IMR-90 (cell line): ENCODE measurements around the gene IWS1. TPM values are rescaled to one million over a fixed set of nuclear protein-coding genes. Genes with fewer than 3 reads are reported as not detected.

Source experiments
- ATAC-seq: fragments of 200-7000 bp; cut with Tn5 transposase; 2 replicates; pipeline ENCODE4 v1.9.1; 2020; ENCODE audit warnings: low read depth, mild to moderate bottlenecking, moderate library complexity
- BruUV-seq: library from RNA; stranded (reverse); fragments of 400-500 nt; replicated peaks from 2 replicates; lab custom pipeline; 2021; lab: Mats Ljungman, UMichigan
- CTCF ChIA-PET: fragments of 300-600 bp; formaldehyde crosslinking; extraction: SDS; loops from one replicate; lab custom pipeline; 2021; ENCODE audit warnings: antibody characterized with exemption; lab: Yijun Ruan, JAX
- POLR2A ChIA-PET: fragments of 300-600 bp; sonication (Branson Sonifier 250); formaldehyde crosslinking; loops from one replicate; lab custom pipeline; 2022; ENCODE audit warnings: antibody characterized with exemption; ENCODE audit not compliant: unreplicated experiment; lab: Charles Lee
- DNase-seq: peaks from one replicate; pipeline ENCODE4 v3.0.0; 2013
- H2AFZ ChIP-seq: replicated peaks from 2 replicates; pipeline ENCODE3; 2013; ENCODE audit warnings: low read length, mild to moderate bottlenecking; ENCODE audit not compliant: poor library complexity
- H2AK5ac ChIP-seq: 2 replicates; pipeline ENCODE4 v1.6.1; 2013; ENCODE audit warnings: low read depth, low read length, inconsistent platforms
- H2AK9ac ChIP-seq: replicated peaks from 2 replicates; pipeline ENCODE3; 2013; ENCODE audit warnings: mild to moderate bottlenecking, low read depth, low read length, moderate library complexity; ENCODE audit not compliant: poor library complexity
- H2BK120ac ChIP-seq: 2 replicates; pipeline ENCODE4 v1.6.1; 2013; ENCODE audit warnings: low read depth, low read length, inconsistent platforms
- H2BK15ac ChIP-seq: 3 replicates; pipeline ENCODE4 v1.6.1; 2013; ENCODE audit warnings: low read depth, low read length, inconsistent platforms
- H2BK20ac ChIP-seq: 2 replicates; pipeline ENCODE4 v1.6.1; 2013; ENCODE audit warnings: low read depth, mild to moderate bottlenecking, inconsistent platforms, low read length, moderate library complexity
- H2BK5ac ChIP-seq: 2 replicates; pipeline ENCODE4 v1.6.1; 2013; ENCODE audit warnings: mild to moderate bottlenecking, low read depth, low read length, inconsistent platforms; ENCODE audit not compliant: poor library complexity, severe bottlenecking
- H3K14ac ChIP-seq: replicated peaks from 2 replicates; pipeline ENCODE4 v1.6.1; 2013; ENCODE audit warnings: low read depth, low read length, inconsistent platforms
- H3K18ac ChIP-seq: 2 replicates; pipeline ENCODE4 v1.6.1; 2013; ENCODE audit warnings: low read depth, low read length, control low read depth
- H3K23ac ChIP-seq: 2 replicates; pipeline ENCODE4 v1.6.1; 2013; ENCODE audit warnings: low read depth, low read length, inconsistent platforms
- H3K27ac ChIP-seq: 2 replicates; pipeline ENCODE4 v1.5.1; 2013; ENCODE audit warnings: mild to moderate bottlenecking, control low read depth, low read length; ENCODE audit not compliant: insufficient read depth
- H3K27me3 ChIP-seq: 2 replicates; pipeline ENCODE4 v1.6.1; 2013; ENCODE audit warnings: low read length; ENCODE audit not compliant: control insufficient read depth, insufficient read depth
- H3K36me3 ChIP-seq: 2 replicates; pipeline ENCODE4 v1.6.1; 2013; ENCODE audit warnings: low read length, mixed read lengths; ENCODE audit not compliant: control insufficient read depth, insufficient read depth
- H3K4ac ChIP-seq: 2 replicates; pipeline ENCODE4 v1.6.1; 2013; ENCODE audit warnings: low read depth, low read length, inconsistent platforms
- H3K4me1 ChIP-seq: 2 replicates; pipeline ENCODE4 v1.6.1; 2013; ENCODE audit warnings: low read length, mixed read lengths; ENCODE audit not compliant: control insufficient read depth, insufficient read depth
- H3K4me2 ChIP-seq: 2 replicates; pipeline ENCODE4 v1.6.1; 2013; ENCODE audit warnings: low read depth, mild to moderate bottlenecking, control low read depth, low read length, moderate library complexity
- H3K4me3 ChIP-seq: 2 replicates; pipeline ENCODE4 v1.5.1; 2013; ENCODE audit warnings: low read depth, mild to moderate bottlenecking, control low read depth, low read length, moderate library complexity; ENCODE audit not compliant: insufficient read depth
- H3K56ac ChIP-seq: 2 replicates; pipeline ENCODE4 v1.6.1; 2013; ENCODE audit warnings: low read length, inconsistent platforms; ENCODE audit not compliant: insufficient read depth; ENCODE audit errors: extremely low read depth
- H3K79me1 ChIP-seq, 2 experiments: 2 replicates each; pipeline ENCODE4 v1.6.1; 2013; ENCODE audit warnings: low read length in 2 of 2, inconsistent platforms in 1 of 2, low read depth in 1 of 2
- H3K9ac ChIP-seq: 2 replicates; pipeline ENCODE4 v1.6.1; 2013; ENCODE audit warnings: low read depth, low read length, control low read depth
- H3K9me1 ChIP-seq: 2 replicates; pipeline ENCODE4 v1.6.1; 2013; ENCODE audit warnings: low read length, inconsistent platforms; ENCODE audit not compliant: insufficient read depth
- H3K9me3 ChIP-seq: 2 replicates; pipeline ENCODE4 v1.6.1; 2013; ENCODE audit warnings: low read length; ENCODE audit not compliant: control insufficient read depth, insufficient read depth
- H4K20me1 ChIP-seq: 2 replicates; pipeline ENCODE4 v1.6.1; 2013; ENCODE audit warnings: low read length, inconsistent platforms; ENCODE audit not compliant: insufficient read depth
- H4K5ac ChIP-seq: 2 replicates; pipeline ENCODE4 v1.6.1; 2013; ENCODE audit warnings: mild to moderate bottlenecking, low read depth, low read length, control low read depth
- H4K8ac ChIP-seq, 2 experiments: 2 replicates each; pipeline ENCODE4 v1.6.1; 2013; ENCODE audit warnings: low read depth in 2 of 2, low read length in 2 of 2, control low read depth in 1 of 2, inconsistent platforms in 1 of 2
- H4K91ac ChIP-seq: 2 replicates; pipeline ENCODE4 v1.6.1; 2013; ENCODE audit warnings: low read depth, low read length, inconsistent platforms; ENCODE audit not compliant: insufficient read depth
- BHLHE40 ChIP-seq: fragments of 150-350 bp; IDR thresholded peaks from 2 replicates; pipeline ENCODE4 v1.6.1; 2016; ENCODE audit warnings: mild to moderate bottlenecking, low read depth, low read length
- CEBPB ChIP-seq: IDR thresholded peaks from 2 replicates; pipeline ENCODE4 v1.6.1; 2012; ENCODE audit warnings: low read depth, low read length, improper control_type of control experiment
- MAFK ChIP-seq: IDR thresholded peaks from 2 replicates; pipeline ENCODE4 v1.6.1; 2012; ENCODE audit warnings: low read depth, low read length, improper control_type of control experiment
- NFE2L2 ChIP-seq: fragments of 150-350 bp; IDR thresholded peaks from 2 replicates; pipeline ENCODE4 v1.6.1; 2016; ENCODE audit warnings: low read depth, mild to moderate bottlenecking, low read length
- RCOR1 ChIP-seq: IDR thresholded peaks from 2 replicates; pipeline ENCODE4 v1.6.1; 2012; ENCODE audit warnings: mild to moderate bottlenecking, low read length, improper control_type of control experiment; ENCODE audit not compliant: insufficient replicate concordance
- WGBS, 2 experiments: methylation state at CpG; one replicate each; pipeline versions ENCODE4 v1.1.5 to v1.1.7; 2013; ENCODE audit warnings: missing lambda C conversion rate in 2 of 2; ENCODE audit not compliant: insufficient read length in 1 of 2; ENCODE audit errors: extremely low coverage in 2 of 2; 5-methylcytosine and 5-hydroxymethylcytosine counted together
- dilution Hi-C: fragments of 300-500 bp; cut with HindIII; formaldehyde crosslinking; loops from one replicate; pipeline ENCODE4 v1.14.3; 2018; ENCODE audit warnings: low sequenced_read_pairs; ENCODE audit not compliant: unreplicated experiment
- in situ Hi-C: fragments of 300-500 bp; cut with MboI; formaldehyde crosslinking; loops from 3 replicates; pipeline ENCODE4 v1.14.3; 2019; ENCODE audit warnings: low sequenced_read_pairs, inconsistent platforms, mixed read lengths
- intact Hi-C: fragments of 100-400 bp; cut with micrococcal nuclease; formaldehyde crosslinking; loops from 2 replicates; pipeline ENCODE4 v1.10.0; 2022
- polyA plus RNA-seq, 3 experiments: library from polyadenylated mRNA; depleted of rRNA; stranded (reverse); fragments of >200 nt; gene quantifications; 2 replicates each; pipeline ENCODE4 v1.2.3, GENCODE V29; 2012; ENCODE audit warnings: low replicate concordance in 1 of 3
- total RNA-seq: library from RNA; depleted of rRNA; stranded (reverse); fragments of >200 nt; gene quantifications from 2 replicates; pipeline ENCODE4 v1.2.3, GENCODE V29; 2012
- TF ChIP-seq, protein P1 (sequence below): fragments of 150-350 bp; IDR thresholded peaks from 2 replicates; pipeline ENCODE4 v1.6.1; 2017; ENCODE audit warnings: mild to moderate bottlenecking, antibody characterized with exemption, low read length, low read depth

Gene IWS1
- total and polyA plus RNA-seq, 2 of the 4 experiments (the other 2 are of a cell fraction): 31.5 to 52.5 TPM

GRCh38 chr2:127527001-127527804 is 914 bp upstream of the IWS1 start:
- no peaks in the 10 kb centered on the region for H3K4me1 ChIP-seq
- H3K79me1 ChIP-seq: peaks cover 0 to 22% of the 10 kb centered on the region in 2 experiments; a peak in 3 of 4 replicates
- peak overlapping the region; percentile 94 for H2AFZ ChIP-seq
- no peaks in the 10 kb centered on the region for H3K27me3 ChIP-seq
- peak overlapping the region; percentile 83 for H3K14ac ChIP-seq
- H3K56ac ChIP-seq: peak overlapping the region; percentile 95
- peak overlapping the region; percentile 82 for H4K5ac ChIP-seq
- peak overlapping the region; percentile 71 for H3K23ac ChIP-seq
- peak overlapping the region; percentile 46 for H2BK120ac ChIP-seq
- peak overlapping the region; percentile 73 for H3K4me3 ChIP-seq
- dilution Hi-C loops: no loop called here
- H3K36me3 ChIP-seq: peaks cover 5% of the 10 kb centered on the region
- peak overlapping the region; percentile 29; the same call in 2 of the 3 replicates for H2BK15ac ChIP-seq
- no peak overlapping the region; the same call in 1 of the 2 replicates for H2BK20ac ChIP-seq
- H2AK5ac ChIP-seq: no peak overlapping the region
- no peak for ATAC-seq
- H3K27ac ChIP-seq: peak overlapping the region; percentile 61
- H3K9me3 ChIP-seq: no peaks in the 10 kb centered on the region
- in situ Hi-C loops: no loop called here
- H3K4me2 ChIP-seq: peak overlapping the region; percentile 83
- peak overlapping the region; percentile 1 for H2AK9ac ChIP-seq
- CTCF ChIA-PET: no interaction called here
- H4K20me1 ChIP-seq: peaks cover 3% of the 10 kb centered on the region; the same call in 1 of the 2 replicates
- intact Hi-C loops: loop anchor here (2.0 to 10.0 kb wide), 2 partner anchors 122 to 178 kb away; partner anchors contain the start of gene SFT2D3
- no peak for DNase-seq
- no TSS peak for BruUV-seq
- H4K8ac ChIP-seq: peak overlapping the region; percentile 96 to 99
- TF ChIP-seq MAFK (no peak), RCOR1 (no peak), CEBPB (peak; percentile 69), BHLHE40 (0 out of 2 replicates have a peak, but pooled peaks have one; percentile 29), NFE2L2 (no peak)
- TF ChIP-seq, protein P1, sequence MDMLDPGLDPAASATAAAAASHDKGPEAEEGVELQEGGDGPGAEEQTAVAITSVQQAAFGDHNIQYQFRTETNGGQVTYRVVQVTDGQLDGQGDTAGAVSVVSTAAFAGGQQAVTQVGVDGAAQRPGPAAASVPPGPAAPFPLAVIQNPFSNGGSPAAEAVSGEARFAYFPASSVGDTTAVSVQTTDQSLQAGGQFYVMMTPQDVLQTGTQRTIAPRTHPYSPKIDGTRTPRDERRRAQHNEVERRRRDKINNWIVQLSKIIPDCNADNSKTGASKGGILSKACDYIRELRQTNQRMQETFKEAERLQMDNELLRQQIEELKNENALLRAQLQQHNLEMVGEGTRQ: peak; percentile 26; the same call in 1 of the 2 replicates
- peak overlapping the region; percentile 56 for H3K9ac ChIP-seq
- peak overlapping the region; percentile 89 for H3K4ac ChIP-seq
- peaks cover 9% of the 10 kb centered on the region; the same call in 1 of the 2 replicates for H3K9me1 ChIP-seq
- peak overlapping the region; percentile 77 for H4K91ac ChIP-seq
- POLR2A ChIA-PET: interaction anchor here (0.6 to 1.0 kb wide), 6 partner anchors 9 to 415 kb away, joined by 3 to 9 read pairs (median 3); no protein-coding TSS in a partner anchor
- H3K18ac ChIP-seq: peak overlapping the region; percentile 33; the same call in 1 of the 2 replicates
- 0% methylated on average over 1 of the region's 13 CpGs; no CpG with 5 or more reads in 1 of the 2 experiments for WGBS, 2 experiments
- H2BK5ac ChIP-seq: peak overlapping the region; percentile 53
